ENCODE measurements around the gene ZNF366.

ZNF366 gene

DNA sequence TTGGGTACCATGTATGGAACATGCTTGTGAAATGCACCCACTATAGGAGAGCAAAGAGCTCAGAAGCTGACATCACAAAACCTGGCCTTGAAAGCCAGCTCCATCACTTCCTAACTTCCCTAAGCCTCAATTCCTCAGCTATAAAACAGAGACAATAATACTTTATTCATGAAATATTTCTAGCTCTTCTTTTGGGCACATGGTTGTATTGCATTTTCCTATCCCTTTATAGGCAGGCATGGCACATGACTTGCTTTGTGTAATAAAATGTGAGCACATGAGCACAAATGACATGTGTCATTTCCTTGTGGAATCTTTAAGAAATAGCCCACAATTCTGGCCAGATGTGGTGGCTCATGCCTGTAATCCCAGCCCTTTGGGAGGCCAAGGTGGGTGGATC, 18.5 kb downstream of the ZNF366 start:
- DNase-seq (ENCODE audit: low spot score), result no peak

DNA sequence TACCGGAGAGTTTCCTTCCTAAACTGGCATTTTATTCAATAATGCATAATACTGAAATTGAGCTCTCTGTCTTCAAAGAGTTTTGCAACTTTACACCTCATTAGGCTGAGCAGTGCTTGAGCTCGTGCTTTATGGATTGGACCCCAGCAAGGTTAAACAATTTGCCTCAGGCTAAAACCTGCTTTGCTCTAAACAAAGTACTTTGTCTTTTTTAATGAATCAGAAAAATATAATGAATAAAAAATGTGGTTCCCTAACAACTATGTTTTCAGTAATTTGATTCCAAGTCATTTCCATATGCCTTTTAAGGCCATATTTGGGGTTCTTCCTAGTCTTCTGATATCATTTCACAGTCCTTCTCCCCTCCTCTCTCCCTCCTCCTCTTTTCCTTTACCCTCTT, 20.0 kb downstream of the ZNF366 start:
- no peak for DNase-seq (ENCODE audit: low spot score)

DNA sequence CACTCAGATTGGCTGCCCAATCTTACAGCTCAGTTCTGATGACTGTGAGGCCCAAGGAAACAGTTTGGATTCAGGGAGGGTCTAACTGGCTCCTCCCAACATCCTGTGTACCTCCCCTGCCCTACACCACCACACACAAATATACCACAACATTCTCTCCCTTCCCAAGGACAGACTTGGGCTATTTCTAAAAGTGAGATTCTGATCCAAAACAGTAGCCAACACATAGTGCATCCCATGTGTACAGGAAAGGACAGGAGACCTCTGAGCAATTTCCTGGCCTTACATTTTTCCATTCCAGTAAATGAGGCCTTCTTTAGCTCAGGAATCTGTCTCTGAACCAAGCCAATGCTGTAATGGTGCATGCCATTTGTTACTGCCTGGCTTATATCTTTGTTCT, 20.8 kb downstream of the ZNF366 start:
- no peak for DNase-seq (ENCODE audit: low spot score)

DNA sequence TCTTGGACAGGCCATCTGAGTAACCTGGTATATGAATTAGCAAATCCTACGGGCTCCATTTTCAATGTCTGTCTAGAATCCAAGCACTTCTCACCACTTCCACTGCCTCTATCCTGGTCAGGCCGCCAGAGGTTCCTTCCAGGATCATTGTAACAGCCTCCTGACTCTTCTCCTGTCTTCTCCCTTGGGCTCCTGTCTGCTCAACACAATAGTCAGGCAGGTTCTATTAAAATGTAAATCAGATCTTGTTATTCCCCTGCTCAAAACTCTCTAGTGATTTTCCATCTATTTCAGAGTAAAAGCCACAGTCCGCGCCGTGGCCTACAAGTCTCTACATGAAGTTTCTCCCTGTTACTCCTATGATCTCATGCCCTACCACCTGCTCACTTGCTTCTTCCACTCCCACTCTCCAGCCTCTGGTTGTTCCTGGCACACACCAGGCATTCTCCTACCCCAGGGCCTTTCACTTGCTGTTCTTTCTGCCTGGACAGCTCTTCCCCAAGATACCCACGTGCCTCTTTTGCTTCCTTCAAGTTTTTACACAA, 21.7 kb downstream of the ZNF366 start:
- DNase-seq (ENCODE audit: low spot score), result no peak

DNA sequence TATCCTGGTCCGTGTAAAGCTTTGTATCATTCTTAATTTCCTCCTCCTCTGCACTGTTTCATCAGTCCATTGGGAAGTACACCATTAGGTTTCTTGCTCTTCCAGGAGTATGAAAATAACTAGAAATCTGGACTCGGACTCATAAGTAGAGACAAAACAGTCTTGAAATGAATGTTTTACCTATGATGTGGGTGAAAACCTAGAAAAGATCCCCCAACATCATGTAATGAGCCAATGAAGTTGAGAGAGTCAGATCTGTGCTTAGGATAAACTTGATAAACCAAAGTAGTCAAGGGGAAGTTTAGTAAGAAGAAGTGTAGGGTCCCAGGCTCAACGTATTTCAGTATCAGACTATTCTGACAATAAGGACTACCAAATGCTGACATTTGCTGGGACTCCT, 25.2 kb downstream of the ZNF366 start:
- no peak for DNase-seq (ENCODE audit: low spot score)

DNA sequence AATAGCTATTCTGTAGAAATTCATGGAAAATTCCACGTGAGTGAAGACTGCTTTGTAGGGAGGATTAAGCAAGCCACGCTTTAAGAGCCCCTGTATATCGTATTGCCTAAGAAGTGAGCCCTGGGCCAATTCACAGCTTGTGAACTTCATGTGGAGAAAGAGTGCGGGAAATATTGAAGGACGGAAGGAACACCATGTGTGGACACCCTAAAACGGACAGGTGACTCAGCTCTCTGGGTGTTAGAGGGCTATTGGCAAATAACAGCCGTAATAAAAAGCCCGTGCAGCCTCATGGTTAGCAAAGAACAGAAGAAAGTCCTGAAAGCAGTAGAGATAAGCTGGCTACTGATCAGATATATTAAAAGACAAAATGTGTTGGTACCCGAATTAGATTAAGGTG, 26.4 kb downstream of the ZNF366 start:
- no peak for DNase-seq (ENCODE audit: low spot score)

DNA sequence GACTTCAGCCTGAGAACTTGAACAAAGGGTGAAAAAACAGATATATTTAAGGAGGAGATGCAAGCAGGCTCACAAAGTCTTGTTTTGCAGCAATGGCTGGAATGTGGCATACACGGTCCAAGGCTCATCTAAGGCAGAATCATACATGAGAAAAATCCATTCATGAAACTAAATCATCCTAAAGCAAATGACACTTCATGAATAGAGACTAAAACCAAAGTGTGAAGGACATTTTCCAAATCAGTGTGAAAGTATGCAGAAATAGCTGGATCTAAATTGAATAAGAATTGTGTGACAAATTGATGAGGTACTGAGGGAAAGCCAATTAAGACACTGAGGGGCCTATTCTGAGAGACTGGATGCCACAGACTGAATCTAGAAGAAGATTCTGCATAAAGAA, 27.3 kb downstream of the ZNF366 start:
- DNase-seq (ENCODE audit: low spot score), result no peak

DNA sequence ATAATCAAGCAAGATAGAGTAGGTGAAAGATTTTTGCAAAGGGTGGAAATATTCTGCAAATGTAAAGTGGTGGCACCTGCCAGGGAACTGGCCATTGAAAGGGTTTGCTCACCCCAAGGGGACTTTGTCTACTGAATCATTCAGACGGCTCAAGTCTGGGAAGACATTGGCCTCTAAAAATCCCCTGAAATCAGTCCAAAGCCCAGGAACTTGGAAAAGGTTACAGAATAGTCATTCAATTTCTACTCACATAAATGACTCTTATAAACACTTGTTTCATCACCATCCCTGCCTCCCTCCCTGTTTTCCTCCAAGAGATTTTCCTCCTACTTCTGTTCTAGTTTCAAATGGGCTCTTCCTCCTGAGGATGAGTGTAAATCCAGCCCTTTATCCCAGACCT, 28.5 kb downstream of the ZNF366 start:
- no peak for DNase-seq (ENCODE audit: low spot score)

DNA sequence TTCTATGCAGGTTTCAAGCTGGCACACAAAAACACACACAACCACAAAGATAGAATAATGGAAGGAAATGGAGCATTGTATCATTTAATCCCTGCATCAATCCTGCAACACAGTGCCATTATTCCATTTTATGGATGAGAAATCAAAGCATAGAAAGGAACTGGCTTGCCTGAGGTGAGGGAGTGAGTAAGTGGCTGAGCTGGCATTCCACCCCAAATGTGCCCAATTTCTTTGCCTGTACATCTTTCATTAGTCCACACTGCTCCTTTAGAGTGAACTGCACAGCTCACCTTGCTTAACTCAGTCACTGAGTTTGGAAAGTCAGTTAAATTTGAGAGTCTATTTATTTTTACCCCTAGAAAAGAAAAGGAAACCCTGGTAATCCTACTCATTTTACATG, 28.9 kb downstream of the ZNF366 start:
- DNase-seq (ENCODE audit: low spot score), result no peak

DNA sequence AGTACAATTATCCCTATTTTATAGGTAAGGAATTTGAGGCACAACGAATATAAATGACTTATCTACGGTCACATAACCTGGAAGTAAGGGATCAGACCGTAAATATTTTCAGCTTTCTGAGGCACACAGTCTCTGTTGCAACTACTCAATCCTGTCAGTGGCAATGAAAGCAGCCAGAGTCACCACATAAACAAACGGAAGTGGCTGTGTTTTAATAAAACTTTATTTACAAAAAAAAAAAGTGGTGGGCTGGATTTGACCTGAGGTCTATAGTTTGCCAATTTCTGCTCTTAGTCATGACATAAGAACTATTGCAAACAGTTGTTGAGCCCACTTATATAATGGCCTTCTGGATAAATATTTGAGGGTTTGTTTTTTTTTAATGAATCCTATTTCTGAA, 29.6 kb downstream of the ZNF366 start:
- DNase-seq (ENCODE audit: low spot score), result no peak

DNA sequence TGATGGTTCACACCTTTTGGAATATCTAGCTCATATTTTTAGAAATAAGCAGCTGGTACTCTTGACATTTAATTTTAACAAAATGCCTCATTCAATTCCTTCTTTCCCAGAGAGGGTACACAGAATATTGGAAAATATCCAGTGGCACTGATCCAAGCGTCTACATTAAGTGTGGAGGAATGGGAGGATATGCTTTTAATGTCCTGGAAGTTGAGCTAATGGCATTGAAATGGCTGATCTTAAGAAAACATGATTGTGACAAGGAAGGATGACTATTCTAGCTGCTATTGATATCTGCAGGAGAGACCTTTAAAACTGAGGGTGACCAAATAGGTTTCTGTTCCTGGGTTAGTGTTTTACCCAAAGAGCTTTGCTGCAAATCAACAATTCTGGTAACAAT, 30.0 kb downstream of the ZNF366 start:
- DNase-seq (ENCODE audit: low spot score), result no peak

DNA sequence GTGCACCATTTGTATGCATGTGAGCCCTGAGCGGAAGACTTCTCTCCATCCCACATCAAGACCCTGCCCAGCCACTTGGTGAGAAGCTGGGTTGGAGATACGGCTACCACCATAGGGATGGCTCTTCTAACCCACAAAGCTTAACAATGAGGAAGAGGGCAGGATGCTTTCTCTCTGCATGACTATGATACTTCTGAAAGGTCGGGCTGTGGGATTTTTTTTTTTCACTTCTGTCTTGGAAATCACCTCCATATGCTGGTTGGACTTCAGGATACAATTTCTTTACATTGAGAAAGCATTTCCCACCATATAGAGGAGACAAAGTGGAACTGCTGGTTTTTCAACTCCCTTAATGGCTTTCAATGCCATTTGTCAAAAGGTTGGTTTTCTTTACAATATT, 30.5 kb downstream of the ZNF366 start:
- DNase-seq (ENCODE audit: low spot score), result no peak

DNA sequence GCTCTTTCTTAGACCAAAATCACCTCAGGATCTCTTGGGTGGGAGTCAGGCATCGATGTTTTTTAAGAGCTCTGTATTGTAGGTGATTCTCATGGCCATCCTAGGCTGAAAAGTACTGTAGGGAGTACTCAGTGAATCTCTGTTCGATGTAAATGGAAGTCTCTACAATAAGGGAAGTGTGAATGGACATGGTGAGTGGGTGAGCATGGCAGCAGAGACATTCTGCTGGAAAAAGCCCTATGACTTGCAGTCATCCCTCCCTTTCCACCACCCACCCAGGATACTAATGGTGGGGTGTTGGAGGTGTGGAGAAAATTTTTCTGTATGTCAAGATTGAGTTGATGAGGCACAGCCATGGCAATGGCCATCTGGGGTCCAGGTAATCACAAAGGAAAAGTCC, 30.9 kb downstream of the ZNF366 start:
- DNase-seq (ENCODE audit: low spot score), result no peak

DNA sequence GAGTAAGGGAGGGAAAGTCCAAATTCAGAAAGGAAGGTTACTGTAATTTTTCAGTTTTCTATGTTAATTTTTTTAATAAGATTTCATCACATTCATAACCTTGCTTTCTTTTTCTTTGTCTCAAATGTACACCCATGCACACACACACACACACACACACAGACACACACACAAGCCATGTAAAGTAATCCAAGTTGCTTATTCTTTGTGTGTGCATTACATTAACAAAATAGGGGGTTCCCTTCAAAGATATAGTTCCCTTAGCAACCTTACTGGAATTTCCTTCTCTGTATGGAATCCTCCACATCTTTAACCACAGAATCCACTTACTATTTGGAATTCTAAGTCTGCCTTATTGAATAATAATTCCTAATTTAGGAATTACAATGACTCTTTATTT, 32.7 kb downstream of the ZNF366 start:
- DNase-seq (ENCODE audit: low spot score), result no peak

DNA sequence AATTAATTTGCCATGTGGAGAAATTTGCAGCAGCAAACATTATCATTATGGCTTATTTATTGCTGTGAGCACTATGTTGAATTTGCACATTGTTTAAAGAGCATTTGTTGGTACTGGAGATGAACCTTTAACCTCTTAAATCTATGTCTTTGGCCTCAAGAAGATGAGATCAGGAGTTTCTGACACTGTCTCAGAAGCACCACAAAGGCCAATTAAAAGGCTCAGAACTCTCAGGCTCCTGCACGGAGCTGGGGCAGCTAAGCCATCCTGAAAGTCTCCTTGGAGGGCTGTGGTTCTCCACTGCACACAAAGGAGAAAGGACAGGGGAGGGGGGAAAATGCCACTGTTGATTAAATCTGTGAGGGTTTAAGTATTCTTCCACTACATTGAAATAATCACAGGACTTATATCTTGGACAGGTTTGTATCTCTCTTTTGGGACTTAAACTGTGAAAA, 33.1 kb downstream of the ZNF366 start:
- DNase-seq (ENCODE audit: low spot score), result no peak

DNA sequence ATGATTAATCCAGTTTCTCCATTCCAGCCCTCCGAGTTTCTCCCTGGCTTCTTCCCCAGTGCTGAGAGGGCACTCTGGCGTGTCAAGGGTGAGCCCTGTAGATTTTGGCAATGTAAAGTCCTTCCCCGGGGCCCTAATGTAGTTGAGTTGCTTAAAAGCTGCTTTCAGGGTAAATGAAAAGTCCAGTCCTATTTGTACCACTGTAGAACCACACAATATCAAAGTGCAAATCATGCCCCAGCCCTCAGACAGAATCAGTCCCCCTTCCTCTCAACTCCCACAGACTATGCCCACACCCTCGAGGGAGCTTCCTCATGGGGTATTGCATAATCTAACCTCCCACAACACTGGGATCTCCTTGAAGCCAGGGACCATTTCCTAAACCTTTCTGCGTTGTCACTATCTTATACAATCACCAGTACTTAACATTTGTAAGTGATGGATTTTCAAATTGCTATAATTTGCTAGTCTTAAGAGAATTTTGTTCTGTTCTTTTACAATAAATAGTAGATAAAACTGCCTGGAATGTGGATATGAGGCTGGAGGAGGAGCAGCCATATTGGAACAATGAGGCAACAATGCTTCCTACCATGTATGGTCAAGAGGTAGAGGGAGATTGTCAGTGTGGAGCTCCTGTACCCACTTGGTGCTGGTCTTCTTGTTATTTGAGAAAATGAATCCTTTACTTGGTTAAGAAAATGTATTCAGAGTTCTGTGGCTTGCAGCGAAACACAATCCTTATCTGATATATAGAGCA, 34.4 kb downstream of the ZNF366 start:
- no peak for DNase-seq (ENCODE audit: low spot score)

DNA sequence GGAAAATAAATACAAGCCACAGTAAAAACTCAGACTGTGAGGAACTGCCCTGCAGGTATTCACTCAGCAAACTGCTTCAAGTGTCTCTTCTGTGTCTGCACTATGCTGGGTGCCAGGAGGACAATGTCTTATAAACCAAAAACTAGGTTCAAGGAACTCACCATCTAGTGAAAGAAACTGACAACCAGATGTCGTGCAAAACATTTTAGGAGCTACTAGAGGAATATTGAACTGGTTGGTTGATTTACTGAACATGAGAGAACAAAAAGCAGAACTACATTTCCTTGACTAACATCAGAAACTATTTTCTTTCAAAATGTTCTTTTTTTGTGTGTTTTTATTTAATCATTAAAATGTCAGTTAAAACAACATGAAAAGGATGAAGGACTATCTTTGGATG, 35.2 kb downstream of the ZNF366 start:
- DNase-seq (ENCODE audit: low spot score), result no peak

DNA sequence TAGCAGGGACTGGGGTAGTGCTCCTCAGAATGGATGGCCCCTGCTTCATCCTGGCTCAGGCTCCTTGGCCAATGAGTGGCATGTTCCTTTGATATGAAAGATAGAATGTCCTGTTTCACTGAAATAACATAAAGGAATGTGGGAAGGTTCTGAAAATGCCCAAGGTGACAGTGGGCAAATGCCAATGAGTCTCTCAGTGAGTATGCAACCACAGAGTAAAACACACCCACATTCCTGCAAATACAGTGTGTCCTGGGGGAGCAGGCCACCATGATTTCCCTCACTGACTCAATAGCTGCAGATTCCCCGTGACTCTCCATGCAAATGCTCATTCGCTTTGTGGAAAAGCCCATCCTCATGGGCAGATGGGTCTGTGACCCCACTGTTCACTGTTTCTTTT, 36.4 kb downstream of the ZNF366 start:
- peak; percentile 55 for DNase-seq (ENCODE audit: low spot score)

DNA sequence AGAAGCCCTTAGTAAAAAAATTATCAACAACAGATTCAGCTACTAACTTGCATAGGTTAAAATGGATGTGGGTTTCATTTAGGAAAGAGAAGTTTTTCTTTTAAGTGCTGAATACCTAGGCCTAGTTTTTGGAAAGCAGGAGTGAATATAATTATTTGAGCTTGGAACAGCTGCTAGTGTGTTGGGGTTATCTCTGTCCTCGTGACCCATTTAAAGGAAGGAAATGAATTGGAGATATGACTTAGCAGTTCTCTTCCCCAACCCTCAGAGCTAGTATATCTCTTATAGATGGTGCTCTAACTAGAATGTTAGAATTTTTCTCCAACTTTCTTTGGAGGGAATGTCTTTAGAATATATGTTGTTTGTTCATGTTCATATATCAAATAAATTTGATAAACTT, 38.6 kb downstream of the ZNF366 start:
- DNase-seq (ENCODE audit: low spot score), result no peak

DNA sequence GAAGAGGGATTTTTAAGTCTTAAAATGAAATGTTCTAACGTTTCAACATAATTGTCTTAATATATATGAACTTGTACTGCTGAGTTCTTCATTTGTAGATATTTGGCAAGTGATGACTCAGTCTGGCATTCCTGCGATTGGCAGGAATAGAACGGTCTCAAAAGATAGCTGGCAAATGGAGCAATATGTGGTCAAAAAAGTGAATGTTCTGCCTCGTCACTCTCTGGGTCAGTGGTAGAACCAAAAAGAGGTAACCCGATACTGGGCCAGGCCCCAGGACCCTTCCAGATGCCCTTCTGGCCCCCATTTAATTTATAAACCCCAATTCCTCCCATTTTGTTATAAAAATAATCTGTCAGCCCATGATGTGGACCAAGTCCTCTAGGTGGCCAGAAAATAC, 39.2 kb downstream of the ZNF366 start:
- DNase-seq (ENCODE audit: low spot score), result no peak

DNA sequence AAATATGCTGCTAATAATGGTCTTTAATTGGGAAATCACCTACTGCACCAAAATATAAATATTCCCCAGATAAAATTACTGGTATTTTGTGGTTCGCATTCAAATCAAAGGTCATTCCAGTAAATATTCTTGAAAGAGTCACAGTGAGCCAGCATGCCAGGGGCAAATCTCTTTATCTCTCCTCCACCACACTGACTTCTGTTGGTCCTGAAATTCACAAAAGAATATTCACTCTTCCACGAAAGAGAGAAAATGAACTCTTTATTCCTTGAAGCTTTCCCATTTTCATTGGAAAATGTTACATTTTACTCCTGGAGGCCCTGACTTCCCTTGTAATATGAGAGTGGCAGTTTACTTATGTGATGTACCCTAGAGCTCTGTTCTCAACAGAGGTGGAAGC, 39.7 kb downstream of the ZNF366 start:
- DNase-seq (ENCODE audit: low spot score), result no peak

DNA sequence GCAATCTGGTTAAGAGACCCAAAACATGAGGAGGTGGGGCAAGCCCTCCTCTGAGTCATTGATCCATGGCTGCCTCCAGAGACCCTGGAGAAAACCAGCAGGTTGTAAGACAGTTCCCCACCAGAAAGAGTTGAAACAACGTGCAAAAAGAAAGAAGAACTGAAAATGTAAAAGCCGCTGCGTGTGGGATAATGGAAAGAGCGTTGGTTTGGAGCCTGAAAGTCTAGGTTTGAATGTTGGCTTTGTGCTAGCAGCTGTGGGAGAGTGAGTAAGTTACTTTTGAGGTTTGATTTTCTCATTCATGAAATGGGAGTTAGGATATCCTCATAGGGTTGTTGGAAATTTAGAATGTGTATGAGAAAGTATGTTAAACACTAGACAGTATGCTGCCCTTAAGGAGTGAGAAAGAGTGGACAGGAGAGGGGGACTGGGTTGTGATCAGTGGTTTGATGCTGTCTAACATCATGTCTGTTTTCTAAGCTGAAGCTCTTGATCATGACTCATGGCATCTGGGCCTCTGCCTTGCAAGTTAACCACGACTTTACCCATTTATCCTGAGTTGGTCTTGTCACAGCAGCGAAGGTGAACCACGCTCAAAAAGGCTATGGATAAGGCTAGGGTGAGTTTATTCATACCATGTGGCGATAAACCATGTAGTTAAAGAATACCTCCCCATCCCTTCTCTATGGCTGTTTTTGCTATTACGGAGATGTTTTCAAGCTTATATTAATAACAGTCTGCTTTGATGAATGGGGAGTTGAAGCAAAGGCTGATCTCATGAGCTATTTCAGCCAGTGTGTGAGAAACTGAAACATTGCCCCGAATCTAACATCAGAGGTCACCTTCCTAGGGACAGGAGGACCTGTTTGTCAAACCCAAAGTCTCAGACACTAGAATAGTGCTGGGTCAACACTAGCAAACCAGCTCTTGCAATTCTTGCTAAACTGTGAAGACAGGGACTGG, 41.3 kb downstream of the ZNF366 start:
- no peak for DNase-seq (ENCODE audit: low spot score)

DNA sequence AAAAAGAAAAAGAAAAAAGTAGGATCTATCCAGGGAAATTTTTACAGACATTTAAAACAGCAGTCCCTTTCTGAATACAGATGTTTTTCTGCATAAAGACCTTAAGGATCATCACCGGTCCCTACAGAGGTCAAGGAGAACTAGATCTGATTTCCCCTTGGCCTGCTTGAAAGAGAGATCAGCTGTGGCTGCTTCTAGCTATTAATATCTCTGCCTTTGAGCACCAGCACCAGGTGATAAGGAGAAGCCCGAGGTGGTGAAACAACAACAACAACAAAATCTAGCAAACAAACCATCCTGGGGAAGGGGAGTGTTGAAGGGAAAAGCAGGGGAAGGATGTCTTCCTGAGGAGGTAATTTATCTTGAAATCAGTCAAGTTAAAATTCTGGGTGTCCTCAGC, 42.1 kb downstream of the ZNF366 start:
- DNase-seq (ENCODE audit: low spot score), result no peak

All from SW480 (cell line).